HG02938 (cell line): ENCODE data around the gene LAMA2.

Source experiments
- ATAC-seq: cut with Tn5 transposase; IDR thresholded peaks from one replicate; pipeline ENCODE4 v1.9.1; 2021; ENCODE audit warnings: mild to moderate bottlenecking, moderate library complexity; ENCODE audit not compliant: unreplicated experiment

LAMA2 gene

GRCh38 chr6:129485746-129486145 is 602.8 kb downstream of the LAMA2 start:
- ATAC-seq: no peak

GRCh38 chr6:129486327-129486726 is 603.4 kb downstream of the LAMA2 start:
- ATAC-seq: no peak

GRCh38 chr6:129488313-129488712 is 605.4 kb downstream of the LAMA2 start:
- no peak for ATAC-seq

GRCh38 chr6:129489215-129489765 is 606.4 kb downstream of the LAMA2 start:
- ATAC-seq: no peak

- peak; percentile 90 for ATAC-seq
These were observed 607.8 kb downstream of the LAMA2 start for GRCh38 chr6:129490521-129491255.

- ATAC-seq: peak; percentile 0
These were observed 608.5 kb downstream of the LAMA2 start for GRCh38 chr6:129491436-129491835.

GRCh38 chr6:129492260-129492659 is 609.3 kb downstream of the LAMA2 start:
- ATAC-seq: no peak

- ATAC-seq: no peak
These were observed 610.5 kb downstream of the LAMA2 start for GRCh38 chr6:129493354-129493902.

GRCh38 chr6:129494099-129494498 is 611.2 kb downstream of the LAMA2 start:
- no peak for ATAC-seq

- no peak for ATAC-seq
These were observed 611.6 kb downstream of the LAMA2 start for GRCh38 chr6:129494586-129494985.

GRCh38 chr6:129495652-129496051 is 612.7 kb downstream of the LAMA2 start:
- ATAC-seq: no peak

- no peak for ATAC-seq
These were observed 614.8 kb downstream of the LAMA2 start for GRCh38 chr6:129497481-129498441.

- ATAC-seq: no peak
These were observed 615.6 kb downstream of the LAMA2 start for GRCh38 chr6:129498541-129498940.

GRCh38 chr6:129498950-129499842 is 616.3 kb downstream of the LAMA2 start:
- peak; percentile 83 for ATAC-seq

- no peak for ATAC-seq
These were observed 616.9 kb downstream of the LAMA2 start for GRCh38 chr6:129499843-129500219.

GRCh38 chr6:129500958-129501739 is 618.2 kb downstream of the LAMA2 start:
- no peak for ATAC-seq

GRCh38 chr6:129501740-129502660 is 619.1 kb downstream of the LAMA2 start:
- ATAC-seq: no peak

- no peak for ATAC-seq
These were observed 621.5 kb downstream of the LAMA2 start for GRCh38 chr6:129504456-129504855.
